Nephron progenitor cell (in vitro differentiated cells): ENCODE results near the gene POLR1E.

Source experiments
- DNase-seq: peaks from one replicate; pipeline ENCODE4 v3.0.0; 2021
- H3K27ac Mint-ChIP-seq: 2 replicates; pipeline ENCODE4 v1.8.0; 2021; ENCODE audit warnings: mild to moderate bottlenecking, moderate library complexity, mixed read lengths
- H3K27me3 Mint-ChIP-seq: 2 replicates; pipeline ENCODE4 v1.8.0; 2021; ENCODE audit warnings: mild to moderate bottlenecking, low read depth, mixed read lengths; ENCODE audit not compliant: poor library complexity
- H3K36me3 Mint-ChIP-seq: 2 replicates; pipeline ENCODE4 v1.8.0; 2021; ENCODE audit warnings: low read depth, mixed read lengths
- H3K4me1 Mint-ChIP-seq: 2 replicates; pipeline ENCODE4 v1.8.0; 2021; ENCODE audit warnings: mixed read lengths
- H3K4me3 Mint-ChIP-seq: 2 replicates; pipeline ENCODE4 v1.8.0; 2021; ENCODE audit warnings: mild to moderate bottlenecking, moderate library complexity, mixed read lengths
- H3K9me3 Mint-ChIP-seq: 2 replicates; pipeline ENCODE4 v1.8.0; 2021; ENCODE audit warnings: mild to moderate bottlenecking, moderate library complexity, mixed read lengths
- CTCF ChIP-seq: fragments of 200-600 bp; sonication (generic); IDR thresholded peaks from 2 replicates; pipeline ENCODE4 v1.5.0; 2021; ENCODE audit warnings: antibody characterized with exemption

The POLR1E gene

GRCh38 chr9:37542895-37543294 is 57.1 kb downstream of the POLR1E start:
- Mint-ChIP-seq H3K27me3 (peaks cover 2% of the 10 kb centered on the region), H3K4me1 (no peaks in the 10 kb centered on the region), H3K36me3 (peaks cover 78% of the 10 kb centered on the region), H3K4me3 (no peak overlapping the region), H3K9me3 (peaks cover 4% of the 10 kb centered on the region), H3K27ac (no peak overlapping the region)
- no peak for DNase-seq
- no peak for TF ChIP-seq CTCF

- Mint-ChIP-seq H3K27ac (peak overlapping the region; percentile 81), H3K36me3 (peaks cover 80% of the 10 kb centered on the region), H3K27me3 (peaks cover 4% of the 10 kb centered on the region), H3K4me1 (no peaks in the 10 kb centered on the region), H3K4me3 (no peak overlapping the region), H3K9me3 (peaks cover 4% of the 10 kb centered on the region)
- TF ChIP-seq CTCF, result no peak
- no peak for DNase-seq
Observed at GRCh38 chr9:37543468-37543867, 57.7 kb downstream of the POLR1E start.

GRCh38 chr9:37547328-37547878 is 61.7 kb downstream of the POLR1E start:
- H3K4me1 Mint-ChIP-seq, result no peaks in the 10 kb centered on the region
- peaks cover 63% of the 10 kb centered on the region for H3K36me3 Mint-ChIP-seq
- no peak for TF ChIP-seq CTCF
- peaks cover 4% of the 10 kb centered on the region for H3K9me3 Mint-ChIP-seq
- H3K27me3 Mint-ChIP-seq, result peaks cover 4% of the 10 kb centered on the region
- no peak overlapping the region for H3K4me3 Mint-ChIP-seq
- no peak overlapping the region for H3K27ac Mint-ChIP-seq
- DNase-seq, result no peak

- peaks cover 4% of the 10 kb centered on the region for H3K9me3 Mint-ChIP-seq
- peaks cover 54% of the 10 kb centered on the region for H3K36me3 Mint-ChIP-seq
- no peak for DNase-seq
- no peak overlapping the region for H3K4me3 Mint-ChIP-seq
- peaks cover 4% of the 10 kb centered on the region for H3K27me3 Mint-ChIP-seq
- H3K4me1 Mint-ChIP-seq, result no peaks in the 10 kb centered on the region
- H3K27ac Mint-ChIP-seq, result no peak overlapping the region
- TF ChIP-seq CTCF, result no peak
Observed at GRCh38 chr9:37549527-37549926, 63.8 kb downstream of the POLR1E start.

- Mint-ChIP-seq H3K27me3 (peaks cover 4% of the 10 kb centered on the region), H3K36me3 (peaks cover 57% of the 10 kb centered on the region), H3K9me3 (peaks cover 4% of the 10 kb centered on the region), H3K4me1 (no peaks in the 10 kb centered on the region), H3K4me3 (no peak overlapping the region), H3K27ac (no peak overlapping the region)
- TF ChIP-seq CTCF, result no peak
- no peak for DNase-seq
Observed at GRCh38 chr9:37550781-37551180, 65.0 kb downstream of the POLR1E start.

GRCh38 chr9:37551468-37551867 is 65.7 kb downstream of the POLR1E start:
- TF ChIP-seq CTCF, result no peak
- Mint-ChIP-seq H3K4me1 (no peaks in the 10 kb centered on the region), H3K9me3 (peaks cover 4% of the 10 kb centered on the region), H3K36me3 (peaks cover 56% of the 10 kb centered on the region), H3K27me3 (peaks cover 5% of the 10 kb centered on the region), H3K4me3 (no peak overlapping the region), H3K27ac (peak overlapping the region; percentile 12)
- DNase-seq, result no peak
